Omental fat pad (tissue), 4 donors: ENCODE data around the gene HORMAD2. TPM values are rescaled to one million over a fixed set of nuclear protein-coding genes. Genes with fewer than 3 reads are reported as not detected.
"Not testable (repeated sequence)": the region's sequence is repeated elsewhere in the genome, so short reads cannot be mapped to it uniquely, and the experiment has no call there.

ENCODE experiments used
- ATAC-seq: fragments of 150-250 bp; one replicate; pipeline ENCODE4 v1.9.1; 2016; ENCODE audit warnings: mild to moderate bottlenecking, moderate library complexity; ENCODE audit not compliant: low FRiP score
- DNase-seq: peaks from one replicate; pipeline ENCODE4 v3.0.0-alpha.2; 2019; ENCODE audit warnings: low spot score
- total RNA-seq, 4 donors: library from RNA; depleted of rRNA; stranded (reverse); fragments of >200 nt; gene quantifications; one replicate each; pipeline ENCODE4 v1.1.0, GENCODE V29; 2016
- TF ChIP-seq, protein P1 (sequence below), 3 donors: fragments of 450-650 bp; IDR thresholded peaks; one replicate each; pipeline ENCODE4 v1.5.1; 2016 to 2017; ENCODE audit warnings: antibody characterized with exemption in 3 of 3, mild to moderate bottlenecking in 3 of 3, moderate library complexity in 2 of 3

The HORMAD2 gene
- total RNA-seq, 4 donors from 2014 or later, result not detected

GRCh38 chr22:30087611-30088010 is 7.3 kb downstream of the HORMAD2 start:
- ATAC-seq (no peak), DNase-seq (no peak)
- TF ChIP-seq, protein P1, sequence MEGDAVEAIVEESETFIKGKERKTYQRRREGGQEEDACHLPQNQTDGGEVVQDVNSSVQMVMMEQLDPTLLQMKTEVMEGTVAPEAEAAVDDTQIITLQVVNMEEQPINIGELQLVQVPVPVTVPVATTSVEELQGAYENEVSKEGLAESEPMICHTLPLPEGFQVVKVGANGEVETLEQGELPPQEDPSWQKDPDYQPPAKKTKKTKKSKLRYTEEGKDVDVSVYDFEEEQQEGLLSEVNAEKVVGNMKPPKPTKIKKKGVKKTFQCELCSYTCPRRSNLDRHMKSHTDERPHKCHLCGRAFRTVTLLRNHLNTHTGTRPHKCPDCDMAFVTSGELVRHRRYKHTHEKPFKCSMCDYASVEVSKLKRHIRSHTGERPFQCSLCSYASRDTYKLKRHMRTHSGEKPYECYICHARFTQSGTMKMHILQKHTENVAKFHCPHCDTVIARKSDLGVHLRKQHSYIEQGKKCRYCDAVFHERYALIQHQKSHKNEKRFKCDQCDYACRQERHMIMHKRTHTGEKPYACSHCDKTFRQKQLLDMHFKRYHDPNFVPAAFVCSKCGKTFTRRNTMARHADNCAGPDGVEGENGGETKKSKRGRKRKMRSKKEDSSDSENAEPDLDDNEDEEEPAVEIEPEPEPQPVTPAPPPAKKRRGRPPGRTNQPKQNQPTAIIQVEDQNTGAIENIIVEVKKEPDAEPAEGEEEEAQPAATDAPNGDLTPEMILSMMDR (IDR thresholded peaks at IDR 0.05), result no peak

- DNase-seq (no peak), ATAC-seq (no peak)
- TF ChIP-seq, protein P1 (IDR thresholded peaks at IDR 0.05), result no peak
These were observed 8.2 kb downstream of the HORMAD2 start for GRCh38 chr22:30088468-30088867.

- DNase-seq, result no peak
- ATAC-seq, result no peak
- TF ChIP-seq, protein P1 (IDR thresholded peaks at IDR 0.05), result no peak
These were observed 9.4 kb downstream of the HORMAD2 start for GRCh38 chr22:30089655-30089974.

GRCh38 chr22:30092686-30093085 is 12.4 kb downstream of the HORMAD2 start:
- TF ChIP-seq, protein P1 (IDR thresholded peaks at IDR 0.05), result no peak
- no peak for ATAC-seq
- no peak for DNase-seq

GRCh38 chr22:30094804-30095203 is 14.5 kb downstream of the HORMAD2 start:
- TF ChIP-seq, protein P1 (IDR thresholded peaks at IDR 0.05), result no peak
- ATAC-seq (no peak), DNase-seq (no peak)

GRCh38 chr22:30097861-30098260 is 17.6 kb downstream of the HORMAD2 start:
- ATAC-seq (no peak), DNase-seq (no peak)
- TF ChIP-seq, protein P1 (IDR thresholded peaks at IDR 0.05), result no peak

- DNase-seq, ATAC-seq: not testable (repeated sequence)
These were observed 20.5 kb downstream of the HORMAD2 start for GRCh38 chr22:30100770-30101169.
